ENCODE measurements around the gene CGN.
"Not testable (repeated sequence)": the region's sequence is repeated elsewhere in the genome, so short reads cannot be mapped to it uniquely, and the experiment has no call there.

CGN gene

DNA sequence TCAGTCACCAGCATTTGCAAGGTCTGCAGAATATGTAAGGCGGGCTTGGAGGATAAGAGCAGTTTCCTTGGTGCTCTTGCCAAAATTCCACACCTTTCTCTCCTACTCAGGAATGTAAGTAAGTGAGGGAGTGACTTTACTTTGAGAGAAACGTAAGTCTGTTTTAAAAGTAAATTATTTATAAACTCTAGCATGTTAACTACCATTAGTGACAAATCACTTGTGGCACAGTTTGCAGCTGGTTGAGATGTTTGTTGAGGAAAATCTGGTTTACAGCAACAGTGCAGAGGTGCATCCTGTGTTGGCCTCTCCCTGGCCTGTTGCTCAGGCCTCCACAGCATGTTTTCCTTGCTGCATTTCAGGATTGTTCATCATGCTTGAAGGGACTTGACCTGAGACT, 8.5 kb downstream of the CGN start:
- H4K20me1 ChIP-seq (ENCODE audit: insufficient read depth), result no peaks in the 10 kb centered on the region
- no peak overlapping the region for H3K4me3 ChIP-seq (IDR thresholded peaks at IDR 0.05; ENCODE audit: insufficient read depth, low read depth, low read length)
- TF ChIP-seq, protein P1, sequence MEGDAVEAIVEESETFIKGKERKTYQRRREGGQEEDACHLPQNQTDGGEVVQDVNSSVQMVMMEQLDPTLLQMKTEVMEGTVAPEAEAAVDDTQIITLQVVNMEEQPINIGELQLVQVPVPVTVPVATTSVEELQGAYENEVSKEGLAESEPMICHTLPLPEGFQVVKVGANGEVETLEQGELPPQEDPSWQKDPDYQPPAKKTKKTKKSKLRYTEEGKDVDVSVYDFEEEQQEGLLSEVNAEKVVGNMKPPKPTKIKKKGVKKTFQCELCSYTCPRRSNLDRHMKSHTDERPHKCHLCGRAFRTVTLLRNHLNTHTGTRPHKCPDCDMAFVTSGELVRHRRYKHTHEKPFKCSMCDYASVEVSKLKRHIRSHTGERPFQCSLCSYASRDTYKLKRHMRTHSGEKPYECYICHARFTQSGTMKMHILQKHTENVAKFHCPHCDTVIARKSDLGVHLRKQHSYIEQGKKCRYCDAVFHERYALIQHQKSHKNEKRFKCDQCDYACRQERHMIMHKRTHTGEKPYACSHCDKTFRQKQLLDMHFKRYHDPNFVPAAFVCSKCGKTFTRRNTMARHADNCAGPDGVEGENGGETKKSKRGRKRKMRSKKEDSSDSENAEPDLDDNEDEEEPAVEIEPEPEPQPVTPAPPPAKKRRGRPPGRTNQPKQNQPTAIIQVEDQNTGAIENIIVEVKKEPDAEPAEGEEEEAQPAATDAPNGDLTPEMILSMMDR (conservative IDR thresholded peaks at IDR 0.05; ENCODE audit: low read depth, low read length), result no peak
- H3K27me3 ChIP-seq (ENCODE audit: insufficient read depth, low read depth), result no peaks in the 10 kb centered on the region
- H3K9ac ChIP-seq, result no peak overlapping the region
- H3K27ac ChIP-seq, result no peak overlapping the region
- H3K79me2 ChIP-seq (ENCODE audit: insufficient read depth, low read depth), result no peaks in the 10 kb centered on the region
- H3K4me1 ChIP-seq (ENCODE audit: low read depth, poor library complexity, severe bottlenecking), result peaks cover 4% of the 10 kb centered on the region
- no peaks in the 10 kb centered on the region for H3K36me3 ChIP-seq (ENCODE audit: insufficient read depth)
- H3K4me2 ChIP-seq, result no peak overlapping the region
- H2AFZ ChIP-seq (ENCODE audit: low read depth), result no peak overlapping the region

DNA sequence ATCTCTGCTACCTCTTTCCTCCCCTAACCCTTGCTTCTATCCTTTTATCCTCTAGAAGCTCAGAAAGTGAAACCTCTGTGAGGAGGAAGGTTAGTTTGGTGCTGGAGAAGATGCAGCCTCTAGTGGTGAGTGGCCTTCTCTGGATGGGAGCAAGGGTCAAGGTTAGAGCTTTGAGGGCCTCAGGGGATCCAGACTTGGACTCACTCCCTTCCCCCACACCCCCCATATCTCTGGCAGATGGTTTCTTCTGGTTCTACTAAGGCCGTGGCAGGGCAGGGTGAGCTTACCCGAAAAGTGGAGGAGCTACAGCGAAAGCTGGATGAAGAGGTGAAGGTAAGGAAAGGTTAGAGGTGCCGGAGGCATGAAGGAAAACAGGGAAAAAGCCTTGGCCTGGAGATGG, 9.2 kb downstream of the CGN start:
- no peaks in the 10 kb centered on the region for H3K36me3 ChIP-seq (ENCODE audit: insufficient read depth)
- H3K9ac ChIP-seq, result no peak overlapping the region
- H2AFZ ChIP-seq (ENCODE audit: low read depth), result no peak overlapping the region
- H3K27ac ChIP-seq, result no peak overlapping the region
- no peak overlapping the region for H3K4me2 ChIP-seq
- H3K4me3 ChIP-seq (IDR thresholded peaks at IDR 0.05; ENCODE audit: insufficient read depth, low read depth, low read length), result no peak overlapping the region
- no peaks in the 10 kb centered on the region for H3K27me3 ChIP-seq (ENCODE audit: insufficient read depth, low read depth)
- TF ChIP-seq, protein P1 (conservative IDR thresholded peaks at IDR 0.05; ENCODE audit: low read depth, low read length), result no peak
- no peaks in the 10 kb centered on the region for H4K20me1 ChIP-seq (ENCODE audit: insufficient read depth)
- H3K79me2 ChIP-seq (ENCODE audit: insufficient read depth, low read depth), result no peaks in the 10 kb centered on the region
- H3K4me1 ChIP-seq (ENCODE audit: low read depth, poor library complexity, severe bottlenecking), result peaks cover 4% of the 10 kb centered on the region

DNA sequence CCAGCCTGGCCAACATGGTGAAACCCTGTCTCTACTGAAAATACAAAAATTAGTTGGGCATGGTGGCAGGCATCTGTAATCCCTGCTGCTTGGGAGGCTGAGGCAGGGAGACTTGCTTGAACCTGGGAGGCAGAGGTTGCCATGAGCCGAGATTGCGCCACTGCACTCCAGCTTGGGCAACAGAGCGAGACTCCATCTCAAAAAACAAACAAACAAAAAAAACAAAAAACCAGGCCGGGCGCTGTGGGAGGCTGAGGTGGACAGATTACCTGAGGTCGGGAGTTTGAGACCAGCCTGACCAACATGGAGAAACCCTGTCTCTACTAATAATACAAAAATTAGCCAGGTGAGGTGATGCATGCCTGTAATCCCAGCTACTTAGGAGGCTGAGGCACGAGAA, 11.2 kb downstream of the CGN start:
- H3K4me3 ChIP-seq (IDR thresholded peaks at IDR 0.05; ENCODE audit: insufficient read depth, low read depth, low read length); H4K20me1 ChIP-seq (ENCODE audit: insufficient read depth); H3K9ac ChIP-seq; H2AFZ ChIP-seq (ENCODE audit: low read depth); H3K27me3 ChIP-seq (ENCODE audit: insufficient read depth, low read depth); H3K4me1 ChIP-seq (ENCODE audit: low read depth, poor library complexity, severe bottlenecking); H3K27ac ChIP-seq; H3K79me2 ChIP-seq (ENCODE audit: insufficient read depth, low read depth); H3K4me2 ChIP-seq; H3K36me3 ChIP-seq (ENCODE audit: insufficient read depth): not testable (repeated sequence)

DNA sequence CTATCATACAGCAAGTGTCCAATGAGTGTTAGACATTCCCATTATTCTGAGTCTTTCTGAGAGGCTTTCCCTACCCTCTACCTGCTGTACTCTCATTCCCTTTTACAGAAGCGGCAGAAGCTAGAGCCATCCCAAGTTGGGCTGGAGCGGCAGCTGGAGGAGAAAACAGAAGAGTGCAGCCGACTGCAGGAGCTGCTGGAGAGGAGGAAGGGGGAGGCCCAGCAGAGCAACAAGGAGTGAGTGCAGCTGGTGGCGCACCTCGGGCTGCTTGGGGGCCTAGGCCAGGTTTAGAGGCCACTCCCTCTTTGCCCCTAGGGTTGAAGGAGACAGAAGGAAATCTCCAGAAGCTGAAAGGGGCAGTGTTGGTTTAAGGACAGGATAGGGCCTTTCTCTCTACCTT, 12.1 kb downstream of the CGN start:
- TF ChIP-seq, protein P1 (conservative IDR thresholded peaks at IDR 0.05; ENCODE audit: low read depth, low read length), result no peak
- no peaks in the 10 kb centered on the region for H3K27me3 ChIP-seq (ENCODE audit: insufficient read depth, low read depth)

DNA sequence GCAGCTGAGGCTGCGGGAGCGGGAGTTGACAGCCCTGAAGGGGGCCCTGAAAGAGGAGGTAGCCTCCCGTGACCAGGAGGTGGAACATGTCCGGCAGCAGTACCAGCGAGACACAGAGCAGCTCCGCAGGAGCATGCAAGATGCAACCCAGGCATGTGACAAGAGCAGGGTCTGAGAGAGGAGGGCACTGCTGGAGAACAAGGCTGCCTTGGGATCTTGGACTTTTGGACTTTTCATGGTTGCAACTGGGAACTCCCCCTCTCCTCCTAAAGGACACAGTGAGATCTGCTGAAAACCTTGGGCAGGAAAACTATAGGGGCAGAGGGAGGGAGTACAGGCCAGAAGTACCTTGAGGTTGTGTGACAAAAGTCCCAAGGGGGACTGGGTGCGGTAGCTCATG, 13.5 kb downstream of the CGN start:
- Histone ChIP-seq H3K4me2 (no peak overlapping the region), H2AFZ (ENCODE audit: low read depth) (no peak overlapping the region), H3K4me3 (IDR thresholded peaks at IDR 0.05; ENCODE audit: insufficient read depth, low read depth, low read length) (no peak overlapping the region), H4K20me1 (ENCODE audit: insufficient read depth) (no peaks in the 10 kb centered on the region), H3K79me2 (ENCODE audit: insufficient read depth, low read depth) (no peaks in the 10 kb centered on the region), H3K27me3 (ENCODE audit: insufficient read depth, low read depth) (no peaks in the 10 kb centered on the region), H3K9ac (no peak overlapping the region), H3K36me3 (ENCODE audit: insufficient read depth) (no peaks in the 10 kb centered on the region), H3K27ac (no peak overlapping the region), H3K4me1 (ENCODE audit: low read depth, poor library complexity, severe bottlenecking) (peaks cover 4% of the 10 kb centered on the region)
- TF ChIP-seq, protein P1 (conservative IDR thresholded peaks at IDR 0.05; ENCODE audit: low read depth, low read length), result no peak

More for the DNA sequence above, 12.1 kb downstream of the CGN start:
- no peak overlapping the region for H3K4me2 ChIP-seq
- H3K27ac ChIP-seq, result no peak overlapping the region
- H3K79me2 ChIP-seq (ENCODE audit: insufficient read depth, low read depth), result no peaks in the 10 kb centered on the region
- no peak overlapping the region for H3K4me3 ChIP-seq (IDR thresholded peaks at IDR 0.05; ENCODE audit: insufficient read depth, low read depth, low read length)
- H3K4me1 ChIP-seq (ENCODE audit: low read depth, poor library complexity, severe bottlenecking), result peaks cover 4% of the 10 kb centered on the region
- H3K36me3 ChIP-seq (ENCODE audit: insufficient read depth), result no peaks in the 10 kb centered on the region
- no peaks in the 10 kb centered on the region for H4K20me1 ChIP-seq (ENCODE audit: insufficient read depth)
- no peak overlapping the region for H2AFZ ChIP-seq (ENCODE audit: low read depth)
- no peak overlapping the region for H3K9ac ChIP-seq
